IPS-20b (cell line): ENCODE measurements around the gene GPR78.

ENCODE experiments used
- H3K27ac ChIP-seq: one replicate; pipeline ENCODE4 v1.5.1; 2013; ENCODE audit warnings: low read length
- H3K27me3 ChIP-seq: 2 replicates; pipeline ENCODE4 v1.6.1; 2013; ENCODE audit warnings: mild to moderate bottlenecking, low read length, inconsistent platforms; ENCODE audit not compliant: insufficient read depth
- H3K36me3 ChIP-seq: 2 replicates; pipeline ENCODE4 v1.6.1; 2013; ENCODE audit warnings: low read depth, mild to moderate bottlenecking, inconsistent platforms, low read length, moderate library complexity; ENCODE audit not compliant: insufficient read depth
- H3K4me1 ChIP-seq: 2 replicates; pipeline ENCODE4 v1.6.1; 2013; ENCODE audit warnings: mild to moderate bottlenecking, control low read depth, inconsistent platforms, low read length, moderate library complexity; ENCODE audit not compliant: insufficient read depth
- H3K4me3 ChIP-seq: 2 replicates; pipeline ENCODE4 v1.5.1; 2013; ENCODE audit warnings: mild to moderate bottlenecking, low read length, inconsistent platforms
- H3K9ac ChIP-seq: 2 replicates; pipeline ENCODE4 v1.6.1; 2013; ENCODE audit warnings: low read depth, mild to moderate bottlenecking, inconsistent platforms, low read length, moderate library complexity
- H3K9me3 ChIP-seq: 2 replicates; pipeline ENCODE4 v1.6.1; 2013; ENCODE audit warnings: mild to moderate bottlenecking, low read depth, low read length, inconsistent platforms; ENCODE audit not compliant: insufficient read depth

Gene GPR78

GRCh38 chr4:8591626-8592365 is 11.6 kb downstream of the GPR78 start:
- no peak overlapping the region for H3K27ac ChIP-seq
- H3K27me3 ChIP-seq = peaks cover 36% of the 10 kb centered on the region
- H3K36me3 ChIP-seq = no peaks in the 10 kb centered on the region
- H3K9ac ChIP-seq = no peak overlapping the region
- peaks cover 14% of the 10 kb centered on the region; the same call in 1 of the 2 replicates for H3K4me1 ChIP-seq
- H3K4me3 ChIP-seq = peak overlapping the region; percentile 83; the same call in 1 of the 2 replicates
- no peaks in the 10 kb centered on the region for H3K9me3 ChIP-seq

GRCh38 chr4:8592366-8593263 is 12.4 kb downstream of the GPR78 start, which contains the start of gene CPZ:
CPZ (plus strand) TSS chr4:8592765; CDS start chr4:8592834, 69 bp downstream.
- Histone ChIP-seq H3K4me3 (peak within 1 kb of the TSS; percentile 83), H3K36me3 (no peaks in the 10 kb centered on the region), H3K9me3 (no peaks in the 10 kb centered on the region), H3K27me3 (peaks cover 36% of the 10 kb centered on the region), H3K4me1 (peaks cover 14% of the 10 kb centered on the region; the same call in 1 of the 2 replicates), H3K27ac (no peak within 1 kb of the TSS), H3K9ac (peak within 1 kb of the TSS; percentile 76; the same call in 1 of the 2 replicates)

- peaks cover 36% of the 10 kb centered on the region for H3K27me3 ChIP-seq
- no peaks in the 10 kb centered on the region for H3K36me3 ChIP-seq
- H3K27ac ChIP-seq = no peak overlapping the region
- peaks cover 14% of the 10 kb centered on the region; the same call in 1 of the 2 replicates for H3K4me1 ChIP-seq
- H3K4me3 ChIP-seq = peak overlapping the region; percentile 83
- H3K9ac ChIP-seq = peak overlapping the region; percentile 76; the same call in 1 of the 2 replicates
- no peaks in the 10 kb centered on the region for H3K9me3 ChIP-seq
Observed at GRCh38 chr4:8593264-8594096, 13.3 kb downstream of the GPR78 start.

- H3K27me3 ChIP-seq = peaks cover 36% of the 10 kb centered on the region
- H3K9ac ChIP-seq = no peak overlapping the region
- H3K36me3 ChIP-seq = peaks cover 3% of the 10 kb centered on the region; the same call in 1 of the 2 replicates
- no peak overlapping the region for H3K27ac ChIP-seq
- H3K9me3 ChIP-seq = no peaks in the 10 kb centered on the region
- peaks cover 14% of the 10 kb centered on the region; the same call in 1 of the 2 replicates for H3K4me1 ChIP-seq
- peak overlapping the region; percentile 83 for H3K4me3 ChIP-seq
Observed at GRCh38 chr4:8594097-8595038, 14.2 kb downstream of the GPR78 start.

- Histone ChIP-seq H3K27me3 (peaks cover 36% of the 10 kb centered on the region), H3K27ac (no peak overlapping the region), H3K9ac (no peak overlapping the region), H3K9me3 (no peaks in the 10 kb centered on the region), H3K4me1 (peaks cover 14% of the 10 kb centered on the region; the same call in 1 of the 2 replicates), H3K36me3 (peaks cover 8% of the 10 kb centered on the region; the same call in 1 of the 2 replicates), H3K4me3 (no peak overlapping the region)
Observed at GRCh38 chr4:8595237-8596087, 15.3 kb downstream of the GPR78 start.

- Histone ChIP-seq H3K27ac (no peak overlapping the region), H3K4me1 (peaks cover 10% of the 10 kb centered on the region; the same call in 1 of the 2 replicates), H3K27me3 (peaks cover 22% of the 10 kb centered on the region), H3K9ac (no peak overlapping the region), H3K36me3 (peaks cover 9% of the 10 kb centered on the region), H3K9me3 (no peaks in the 10 kb centered on the region), H3K4me3 (no peak overlapping the region)
Observed at GRCh38 chr4:8596891-8597290, 16.7 kb downstream of the GPR78 start.

GRCh38 chr4:8597319-8597718 is 17.1 kb downstream of the GPR78 start:
- H3K9ac ChIP-seq = no peak overlapping the region
- peaks cover 7% of the 10 kb centered on the region; the same call in 1 of the 2 replicates for H3K4me1 ChIP-seq
- no peak overlapping the region for H3K4me3 ChIP-seq
- no peaks in the 10 kb centered on the region for H3K9me3 ChIP-seq
- peaks cover 18% of the 10 kb centered on the region for H3K27me3 ChIP-seq
- H3K36me3 ChIP-seq = peaks cover 14% of the 10 kb centered on the region
- no peak overlapping the region for H3K27ac ChIP-seq

GRCh38 chr4:8597791-8598190 is 17.6 kb downstream of the GPR78 start:
- Histone ChIP-seq H3K9ac (no peak overlapping the region), H3K4me1 (peaks cover 7% of the 10 kb centered on the region; the same call in 1 of the 2 replicates), H3K36me3 (peaks cover 16% of the 10 kb centered on the region), H3K27ac (no peak overlapping the region), H3K4me3 (no peak overlapping the region), H3K9me3 (no peaks in the 10 kb centered on the region), H3K27me3 (peaks cover 14% of the 10 kb centered on the region)

- Histone ChIP-seq H3K27me3 (peaks cover 6% of the 10 kb centered on the region), H3K9me3 (no peaks in the 10 kb centered on the region), H3K4me3 (no peak overlapping the region), H3K4me1 (peaks cover 6% of the 10 kb centered on the region; the same call in 1 of the 2 replicates), H3K9ac (no peak overlapping the region), H3K27ac (no peak overlapping the region), H3K36me3 (peaks cover 19% of the 10 kb centered on the region)
Observed at GRCh38 chr4:8598391-8599090, 18.3 kb downstream of the GPR78 start.
